ENCODE measurements around the gene RFFL. TPM values are rescaled to one million over a fixed set of nuclear protein-coding genes. Genes with fewer than 3 reads are reported as not detected.

Gene RFFL
- total RNA-seq, 3 donors from 2014 or later (not counting 1 experiment from before 2014, with no cell fraction given) = 50.0 to 86.6 (median 75.9) TPM

GRCh38 chr17:35079547-35080423, 16.3 kb upstream of the RFFL start:
- Histone ChIP-seq H3K27me3 (ENCODE audit: control insufficient read depth, insufficient read depth, low read length) (no peaks in the 10 kb centered on the region), H3K4me1 (ENCODE audit: control insufficient read depth, insufficient read depth, low read length) (peaks cover 7% of the 10 kb centered on the region), H3K27ac (ENCODE audit: low read length) (no peak overlapping the region), H3K36me3 (ENCODE audit: control insufficient read depth, insufficient read depth, low read length) (no peaks in the 10 kb centered on the region), H3K4me3 (ENCODE audit: low read length) (no peak overlapping the region), H3K9me3 (ENCODE audit: control insufficient read depth, insufficient read depth, low read length) (no peaks in the 10 kb centered on the region)
- no peak overlapping the region for H3K4me3 Mint-ChIP-seq
- WGBS (ENCODE audit: insufficient coverage) = 89% methylated on average over 1 of the region's 1 CpG
- no peaks in the 10 kb centered on the region for H3K9me3 Mint-ChIP-seq
- DNase-seq = no peak
- intact Hi-C loops (cut with micrococcal nuclease) = no loop called here
- no peak for ATAC-seq
- TF ChIP-seq CTCF (IDR thresholded peaks at IDR 0.05) = no peak
- H3K27me3 Mint-ChIP-seq (ENCODE audit: low read depth in 2 of 2) = no peaks in the 10 kb centered on the region
- H3K4me1 Mint-ChIP-seq = peaks cover 39 to 57% of the 10 kb centered on the region in 2 donors
- no peaks in the 10 kb centered on the region for H3K36me3 Mint-ChIP-seq
- peak overlapping the region in 1 of 2 donors; percentile 6 for H3K27ac Mint-ChIP-seq

GRCh38 chr17:35076874-35077273, 13.4 kb upstream of the RFFL start:
- Histone ChIP-seq H3K36me3 (ENCODE audit: control insufficient read depth, insufficient read depth, low read length) (no peaks in the 10 kb centered on the region), H3K4me1 (ENCODE audit: control insufficient read depth, insufficient read depth, low read length) (peaks cover 16% of the 10 kb centered on the region), H3K27ac (ENCODE audit: low read length) (no peak overlapping the region), H3K27me3 (ENCODE audit: control insufficient read depth, insufficient read depth, low read length) (no peaks in the 10 kb centered on the region), H3K9me3 (ENCODE audit: control insufficient read depth, insufficient read depth, low read length) (no peaks in the 10 kb centered on the region), H3K4me3 (ENCODE audit: low read length) (no peak overlapping the region)
- 75% methylated on average over 1 of the region's 1 CpG for WGBS (ENCODE audit: insufficient coverage)
- ATAC-seq (no peak), DNase-seq (no peak)
- Mint-ChIP-seq H3K4me1 (peaks cover 49 to 72% of the 10 kb centered on the region in 2 donors), H3K4me3 (peak overlapping the region; percentile 21), H3K9me3 (no peaks in the 10 kb centered on the region), H3K27ac (no peak overlapping the region), H3K36me3 (no peaks in the 10 kb centered on the region), H3K27me3 (ENCODE audit: low read depth in 2 of 2) (no peaks in the 10 kb centered on the region)
- TF ChIP-seq CTCF (IDR thresholded peaks at IDR 0.05) = no peak
- intact Hi-C loops (cut with micrococcal nuclease) = no loop called here

GRCh38 chr17:35074711-35075707, 11.5 kb upstream of the RFFL start:
- Mint-ChIP-seq H3K4me3 (no peak overlapping the region), H3K27me3 (ENCODE audit: low read depth in 2 of 2) (no peaks in the 10 kb centered on the region), H3K4me1 (peaks cover 52 to 70% of the 10 kb centered on the region in 2 donors), H3K36me3 (no peaks in the 10 kb centered on the region), H3K9me3 (no peaks in the 10 kb centered on the region), H3K27ac (peak overlapping the region; percentile 41 to 71)
- ATAC-seq (no peak), DNase-seq (no peak)
- Histone ChIP-seq H3K27ac (ENCODE audit: low read length) (no peak overlapping the region), H3K4me1 (ENCODE audit: control insufficient read depth, insufficient read depth, low read length) (peaks cover 22% of the 10 kb centered on the region), H3K36me3 (ENCODE audit: control insufficient read depth, insufficient read depth, low read length) (no peaks in the 10 kb centered on the region), H3K9me3 (ENCODE audit: control insufficient read depth, insufficient read depth, low read length) (no peaks in the 10 kb centered on the region), H3K4me3 (ENCODE audit: low read length) (no peak overlapping the region), H3K27me3 (ENCODE audit: control insufficient read depth, insufficient read depth, low read length) (no peaks in the 10 kb centered on the region)
- intact Hi-C loops (cut with micrococcal nuclease) = no loop called here
- TF ChIP-seq CTCF (IDR thresholded peaks at IDR 0.05) = no peak
- 92% methylated on average over 2 of the region's 2 CpGs for WGBS (ENCODE audit: insufficient coverage)

Measured in natural killer cell (primary cell).